K562 (cell line): Measurements from ENCODE around the gene POLD4. TPM values are rescaled to one million over a fixed set of nuclear protein-coding genes. Genes with fewer than 3 reads are reported as not detected.

Source experiments
- ATF1 ChIP-seq, 2 experiments: fragments of 450-650 bp in 1 of 2; IDR thresholded peaks; 2 replicates each; pipeline ENCODE4 v1.6.1; 2016; ENCODE audit warnings: missing compliant biosample characterization in 1 of 2, missing genetic modification characterization in 1 of 2
- ESRRB ChIP-seq: fragments of 250-450 bp; sonication (Bioruptor Pico); IDR thresholded peaks from 2 replicates; pipeline ENCODE4 v1.5.0; 2020; ENCODE audit warnings: mild to moderate bottlenecking, moderate library complexity, borderline replicate concordance
- ETV1 ChIP-seq: fragments of 450-650 bp; conservative IDR thresholded peaks from 2 replicates; pipeline ENCODE4 v1.6.1; 2016; ENCODE audit warnings: missing genetic modification characterization, control low read depth, low read depth, missing compliant biosample characterization
- GABPB2 ChIP-seq: fragments of 250-450 bp; sonication (Bioruptor Pico); conservative IDR thresholded peaks from 2 replicates; pipeline ENCODE4 v1.5.1; 2021; ENCODE audit warnings: mild to moderate bottlenecking
- KAT2B ChIP-seq: IDR thresholded peaks from one replicate; pipeline ENCODE4 v1.6.1; 2012; ENCODE audit warnings: low read depth, mild to moderate bottlenecking, control low read depth, inconsistent platforms, low read length, moderate library complexity
- MCM2 ChIP-seq: fragments of 450-650 bp; IDR thresholded peaks from 2 replicates; pipeline ENCODE4 v1.6.1; 2017; ENCODE audit warnings: low read depth, mild to moderate bottlenecking
- MED1 ChIP-seq: sonication (generic); formaldehyde crosslinking; IDR thresholded peaks from 2 replicates; pipeline ENCODE4 v1.8.1; 2023; ENCODE audit warnings: missing genetic modification reagents, borderline replicate concordance
- MEF2D ChIP-seq: conservative IDR thresholded peaks from 2 replicates; pipeline ENCODE4 v1.6.1; 2016; ENCODE audit warnings: low read depth, missing genetic modification characterization, missing compliant biosample characterization
- NCOA6 ChIP-seq: fragments of 450-650 bp; IDR thresholded peaks from 2 replicates; pipeline ENCODE4 v1.6.1; 2017; ENCODE audit warnings: mild to moderate bottlenecking
- NR2F6 ChIP-seq: fragments of 450-650 bp; formaldehyde crosslinking; IDR thresholded peaks from 2 replicates; pipeline ENCODE4 v1.4.0; 2020; ENCODE audit warnings: mild to moderate bottlenecking
- RAD21 ChIP-seq, 2 experiments: fragments of 250-450 bp in 1 of 2; fragments of 450-650 bp in 1 of 2; sonication (Bioruptor Pico) in 1 of 2; formaldehyde crosslinking in 1 of 2; IDR thresholded peaks in 1 of 2; conservative IDR thresholded peaks in 1 of 2; 2 replicates each; pipeline versions ENCODE4 v1.4.0 to v1.8.0; 2020 to 2022; ENCODE audit warnings: mild to moderate bottlenecking in 2 of 2, moderate library complexity in 1 of 2
- RBM22 ChIP-seq: fragments of 200-400 bp; formaldehyde crosslinking; IDR thresholded peaks from 2 replicates; pipeline ENCODE4 v1.6.1; 2018; ENCODE audit warnings: low read length, low read depth; ENCODE audit not compliant: poor library complexity, severe bottlenecking
- RBM25 ChIP-seq: fragments of 200-400 bp; formaldehyde crosslinking; IDR thresholded peaks from 2 replicates; pipeline ENCODE4 v1.6.1; 2018; ENCODE audit warnings: low read length, low read depth, moderate library complexity; ENCODE audit not compliant: severe bottlenecking
- RBM39 ChIP-seq: fragments of 200-400 bp; formaldehyde crosslinking; optimal IDR thresholded peaks from 2 replicates; pipeline ENCODE3; 2018; ENCODE audit warnings: low read depth, low read length
- RFX5 ChIP-seq: IDR thresholded peaks from 2 replicates; pipeline ENCODE4 v1.6.1; 2011; ENCODE audit warnings: low read depth, mild to moderate bottlenecking, improper control_type of control experiment, low read length
- RHOXF2B ChIP-seq: fragments of 250-450 bp; sonication (Bioruptor Pico); conservative IDR thresholded peaks from 2 replicates; pipeline ENCODE4 v1.5.1; 2021
- SIRT6 ChIP-seq: IDR thresholded peaks from one replicate; pipeline ENCODE4 v1.6.1; 2012; ENCODE audit warnings: low read depth, mild to moderate bottlenecking, control low read depth, inconsistent platforms, low read length, moderate library complexity
- SRSF3 ChIP-seq: fragments of 200-400 bp; formaldehyde crosslinking; IDR thresholded peaks from 2 replicates; pipeline ENCODE4 v1.6.1; 2016; ENCODE audit warnings: mild to moderate bottlenecking, low read length, moderate library complexity; ENCODE audit not compliant: insufficient read depth
- SRSF9 ChIP-seq: fragments of 200-400 bp; formaldehyde crosslinking; IDR thresholded peaks from 2 replicates; pipeline ENCODE4 v1.6.1; 2017; ENCODE audit warnings: low read depth, low read length, borderline replicate concordance
- ZFP30 ChIP-seq: fragments of 250-450 bp; sonication (Bioruptor Pico); IDR thresholded peaks from 2 replicates; pipeline ENCODE4 v1.8.0; 2022; ENCODE audit warnings: moderate library complexity, mild to moderate bottlenecking, inconsistent platforms, borderline replicate concordance
- ZNF121 ChIP-seq: sonication (generic); formaldehyde crosslinking; conservative IDR thresholded peaks from 2 replicates; pipeline ENCODE4 v1.8.0; 2022; ENCODE audit warnings: missing genetic modification reagents
- ZNF174 ChIP-seq: fragments of 250-450 bp; sonication (Bioruptor Pico); IDR thresholded peaks from 2 replicates; pipeline ENCODE4 v1.4.0; 2020; ENCODE audit warnings: mild to moderate bottlenecking
- ZNF217 ChIP-seq: sonication (generic); formaldehyde crosslinking; IDR thresholded peaks from 2 replicates; pipeline ENCODE4 v1.8.0; 2022; ENCODE audit warnings: mild to moderate bottlenecking, missing genetic modification reagents
- ZNF224 ChIP-seq: sonication (generic); formaldehyde crosslinking; IDR thresholded peaks from 2 replicates; pipeline ENCODE4 v1.8.0; 2022; ENCODE audit warnings: mild to moderate bottlenecking, missing genetic modification reagents
- ZNF274 ChIP-seq: IDR thresholded peaks from 2 replicates; pipeline ENCODE4 v1.6.1; 2011; ENCODE audit warnings: low read depth, mild to moderate bottlenecking, low read length, moderate library complexity, borderline replicate concordance
- ZNF384 ChIP-seq: IDR thresholded peaks from 2 replicates; pipeline ENCODE4 v1.6.1; 2012; ENCODE audit warnings: low read depth, low read length, improper control_type of control experiment
- ZNF507 ChIP-seq: conservative IDR thresholded peaks from 2 replicates; pipeline ENCODE4 v1.6.1; 2017; ENCODE audit warnings: missing genetic modification characterization, missing compliant biosample characterization
- ZNF778 ChIP-seq: fragments of 450-650 bp; formaldehyde crosslinking; IDR thresholded peaks from 2 replicates; pipeline ENCODE4 v1.4.0; 2020; ENCODE audit warnings: mild to moderate bottlenecking, moderate library complexity
- polyA plus RNA-seq, 8 experiments: library from polyadenylated mRNA; depleted of rRNA in 4 of 8; stranded (reverse) in 5 of 8; unstranded in 3 of 8; fragments of >200 nt; fragmentation: Nextera tagmentation in 2 of 8; fragmentation: Illumina TruSeq in 1 of 8; extraction: Ambion mirVana in 2 of 8; extraction: Trizol in 1 of 8; gene quantifications; 2 replicates each; pipeline versions ENCODE4 v1.2.1 to v1.2.3, GENCODE V29; 2011 to 2014; ENCODE audit warnings: inconsistent platforms in 1 of 8, missing spikeins in 1 of 8
- total RNA-seq, 7 experiments: library from RNA; depleted of rRNA in 6 of 7; stranded (reverse); fragments of >200 nt in 6 of 7; fragmentation: Illumina TruSeq in 2 of 7; extraction: Trizol in 2 of 7; gene quantifications; 2 replicates each; pipeline versions ENCODE4 v1.2.1 to v1.2.3, GENCODE V29; 2011 to 2021; ENCODE audit warnings: low replicate concordance in 1 of 7
- TF ChIP-seq, protein P1 (sequence below): fragments of 450-650 bp; IDR thresholded peaks from 2 replicates; pipeline ENCODE4 v1.6.1; 2017; ENCODE audit warnings: antibody characterized with exemption

Gene POLD4
- total and polyA plus RNA-seq, 9 of the 15 experiments (the other 6 are each of a cell fraction or from before 2014, with no cell fraction given): 5.8 to 64.5 (median 18.3) TPM

DNA sequence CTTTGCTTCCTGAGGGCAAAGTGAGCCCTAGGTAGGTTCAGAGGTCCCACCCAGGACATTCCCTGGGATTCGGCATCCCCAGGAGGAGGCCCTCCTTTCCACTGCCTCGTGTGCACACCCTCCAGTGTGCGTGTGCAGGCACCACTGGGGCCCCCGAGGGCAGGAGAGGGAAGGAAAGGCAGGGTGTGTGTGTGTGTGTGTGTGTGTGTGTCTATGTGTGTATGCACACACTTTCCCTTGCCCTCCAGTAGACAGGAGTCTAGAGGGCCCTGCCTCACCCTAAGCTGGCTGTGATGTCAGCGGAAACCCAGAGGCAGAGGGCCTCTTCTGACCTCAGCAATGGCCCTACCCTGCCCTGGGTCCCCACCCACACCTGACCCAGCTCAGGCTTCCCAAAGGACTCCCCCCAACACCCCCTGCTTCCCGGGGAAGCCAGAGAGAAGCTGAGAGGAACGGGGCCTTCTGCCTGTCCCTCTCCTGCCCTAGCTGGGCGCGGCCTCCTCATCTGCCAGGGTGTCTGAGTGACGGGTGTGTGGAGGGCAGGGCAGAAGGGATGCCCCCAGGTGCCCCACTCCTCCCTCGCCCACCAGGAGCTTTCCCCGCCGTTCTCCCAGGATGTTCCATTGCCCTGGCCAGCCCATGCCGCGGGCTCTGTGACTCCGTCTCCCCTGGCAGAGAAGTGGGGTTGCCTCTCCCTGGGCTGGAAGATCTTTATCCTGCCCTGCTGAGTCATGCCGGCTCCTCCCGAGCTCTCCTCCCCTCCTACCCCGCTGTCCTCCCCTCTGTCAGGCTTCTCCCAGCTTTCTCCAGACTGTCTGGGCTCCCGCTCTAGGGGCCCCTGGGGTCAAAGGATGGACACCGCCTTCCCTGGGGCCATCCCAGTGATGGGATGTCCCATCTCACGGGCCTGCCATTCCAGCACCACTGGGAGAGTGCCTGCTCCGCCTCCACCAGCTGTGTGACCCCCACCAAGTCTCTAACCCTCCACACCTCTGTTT lies 26.0 kb upstream of the POLD4 start (continued):
- TF ChIP-seq RAD21 (CRISPR knock-in tag; conservative IDR thresholded peaks at IDR 0.05 in 1 of 2, IDR thresholded peaks at IDR 0.05 in 1 of 2): 0 out of 4 replicates have a peak, but pooled peaks of 1 of the 2 experiments have one; percentile 18
- TF ChIP-seq RHOXF2B (CRISPR knock-in tag): no peak
- TF ChIP-seq ATF1 (CRISPR knock-in tag; IDR thresholded peaks at IDR 0.05): no peak
- TF ChIP-seq ATF1 (tag; IDR thresholded peaks at IDR 0.05): peak; percentile 48; the same call in 1 of the 2 replicates
- TF ChIP-seq ZNF384: no peak
- TF ChIP-seq ZNF274: no peak
- no peak for TF ChIP-seq RFX5
- TF ChIP-seq RBM39: no peak
- no peak for TF ChIP-seq ZFP30 (CRISPR knock-in tag)
- TF ChIP-seq ZNF778 (CRISPR knock-in tag): no peak
- TF ChIP-seq NR2F6 (CRISPR knock-in tag): no peak
- TF ChIP-seq SIRT6: no peak
- no peak for TF ChIP-seq GABPB2
- no peak for TF ChIP-seq ZNF174 (CRISPR knock-in tag)
- TF ChIP-seq ETV1 (tag): no peak
- no peak for TF ChIP-seq KAT2B
- TF ChIP-seq, protein P1, sequence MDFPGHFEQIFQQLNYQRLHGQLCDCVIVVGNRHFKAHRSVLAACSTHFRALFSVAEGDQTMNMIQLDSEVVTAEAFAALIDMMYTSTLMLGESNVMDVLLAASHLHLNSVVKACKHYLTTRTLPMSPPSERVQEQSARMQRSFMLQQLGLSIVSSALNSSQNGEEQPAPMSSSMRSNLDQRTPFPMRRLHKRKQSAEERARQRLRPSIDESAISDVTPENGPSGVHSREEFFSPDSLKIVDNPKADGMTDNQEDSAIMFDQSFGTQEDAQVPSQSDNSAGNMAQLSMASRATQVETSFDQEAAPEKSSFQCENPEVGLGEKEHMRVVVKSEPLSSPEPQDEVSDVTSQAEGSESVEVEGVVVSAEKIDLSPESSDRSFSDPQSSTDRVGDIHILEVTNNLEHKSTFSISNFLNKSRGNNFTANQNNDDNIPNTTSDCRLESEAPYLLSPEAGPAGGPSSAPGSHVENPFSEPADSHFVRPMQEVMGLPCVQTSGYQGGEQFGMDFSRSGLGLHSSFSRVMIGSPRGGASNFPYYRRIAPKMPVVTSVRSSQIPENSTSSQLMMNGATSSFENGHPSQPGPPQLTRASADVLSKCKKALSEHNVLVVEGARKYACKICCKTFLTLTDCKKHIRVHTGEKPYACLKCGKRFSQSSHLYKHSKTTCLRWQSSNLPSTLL: no peak
- TF ChIP-seq SRSF9: no peak
- TF ChIP-seq ESRRB (CRISPR knock-in tag): no peak
- no peak for TF ChIP-seq MCM2
- TF ChIP-seq ZNF507 (tag): no peak
- no peak for TF ChIP-seq RBM25
- no peak for TF ChIP-seq ZNF224 (CRISPR knock-in tag)
- no peak for TF ChIP-seq SRSF3
- no peak for TF ChIP-seq NCOA6
- TF ChIP-seq ZNF121 (CRISPR knock-in tag): no peak
- TF ChIP-seq ZNF217 (CRISPR knock-in tag): no peak
- TF ChIP-seq RBM22: no peak
- TF ChIP-seq MEF2D: peak; percentile 63; the same call in 1 of the 2 replicates
- no peak for TF ChIP-seq MED1
